ENCODE data around the gene NPRL2. TPM values are rescaled to one million over a fixed set of nuclear protein-coding genes. Genes with fewer than 3 reads are reported as not detected.

NPRL2 gene
- total and polyA plus RNA-seq, 2 of the 8 experiments (the other 6 are each of a cell fraction or from before 2014, with no cell fraction given), result 28.4 to 51.4 TPM

- no peaks in the 10 kb centered on the region for H3K9me3 ChIP-seq (ENCODE audit: insufficient read depth in 2 of 2, low read depth in 1 of 2, low read length in 1 of 2)
- no peak overlapping the region for H3K14ac ChIP-seq (ENCODE audit: insufficient read length)
- WGBS, 2 experiments (ENCODE audit: extremely low coverage in 1 of 2, insufficient coverage in 1 of 2, insufficient read length in 1 of 2, insufficient replicate concordance in 2 of 2, low coverage in 1 of 2, low lambda C conversion rate in 2 of 2, missing lambda C conversion rate in 1 of 2), result 73% methylated on average over 13 of the region's 13 CpGs; no CpG with 5 or more reads in 1 of the 2 experiments
- H2BK12ac ChIP-seq (ENCODE audit: low read depth, low read length), result no peak overlapping the region; the same call in 1 of the 2 replicates
- no peak overlapping the region for H3K23ac ChIP-seq (ENCODE audit: insufficient read length)
- peaks cover 15% of the 10 kb centered on the region; the same call in 1 of the 2 replicates for H3K23me2 ChIP-seq (ENCODE audit: low read depth, low read length)
- H2AK5ac ChIP-seq (ENCODE audit: low read depth, low read length), result no peak overlapping the region
- no peak overlapping the region for H3K4ac ChIP-seq (replicated peaks; ENCODE audit: insufficient read length, low read depth, low read length)
- H3K79me1 ChIP-seq (ENCODE audit: low read depth, low read length), result no peaks in the 10 kb centered on the region
- peaks cover 23 to 69% (median 56%) of the 10 kb centered on the region in 4 experiments for H3K27me3 ChIP-seq (replicated peaks in 1 of 4; ENCODE audit: control insufficient read depth in 3 of 4, extremely low read depth in 1 of 4, insufficient read depth in 3 of 4, low read length in 3 of 4)
- no peak overlapping the region for H2BK20ac ChIP-seq (ENCODE audit: low read length)
- H2BK15ac ChIP-seq (ENCODE audit: low read length), result no peak overlapping the region; the same call in 1 of the 2 replicates
- H3K56ac ChIP-seq (replicated peaks; ENCODE audit: insufficient read length, low read depth, low read length), result no peak overlapping the region
- no peak overlapping the region for H3K4me2 ChIP-seq (ENCODE audit: insufficient read depth in 1 of 2, low read depth in 2 of 2, low read length in 2 of 2)
- POLR2A ChIA-PET (ENCODE audit: partially characterized antibody), result interaction anchor here (1.0 kb wide), 2 partner anchors 11 to 21 kb away, joined by 3 read pairs; no protein-coding TSS in a partner anchor
- no peak overlapping the region for H4K91ac ChIP-seq (replicated peaks; ENCODE audit: insufficient read length, low read length)
- no peak overlapping the region for H3K4me3 ChIP-seq (ENCODE audit: extremely low read depth in 1 of 4, insufficient read depth in 2 of 4, low read depth in 3 of 4, low read length in 4 of 4)
- H3K79me2 ChIP-seq (ENCODE audit: control insufficient read depth in 1 of 2, insufficient read depth in 2 of 2, low read length in 2 of 2), result no peaks in the 10 kb centered on the region
- H2BK5ac ChIP-seq (ENCODE audit: low read depth, low read length), result no peak overlapping the region
- H4K20me1 ChIP-seq (replicated peaks in 1 of 2; ENCODE audit: control insufficient read depth in 1 of 2, insufficient read depth in 2 of 2, low read length in 2 of 2), result peaks cover 3% of the 10 kb centered on the region in 2 experiments
- H3K9ac ChIP-seq (replicated peaks in 1 of 4; ENCODE audit: extremely low read depth in 1 of 4, low read depth in 3 of 4, low read length in 3 of 4), result no peak overlapping the region
- H3K36me3 ChIP-seq (ENCODE audit: control insufficient read depth in 2 of 4, insufficient read depth in 4 of 4, low read length in 3 of 4), result no peaks in the 10 kb centered on the region
- no peak overlapping the region for H3K27ac ChIP-seq (ENCODE audit: low read depth, low read length)
- DNase-seq (ENCODE audit: low read depth in 1 of 2, low spot score in 2 of 2) (no peak), FAIRE-seq (no peak)
- peak overlapping the region; percentile 29; the same call in 1 of the 2 replicates for H4K8ac ChIP-seq (ENCODE audit: extremely low read depth, insufficient read depth, low read length)
- no peak overlapping the region for H4K5ac ChIP-seq (ENCODE audit: insufficient read length, low read depth, low read length)
- H2AFZ ChIP-seq (ENCODE audit: low read length), result no peak overlapping the region
- CTCF ChIA-PET (ENCODE audit: partially characterized antibody), result interaction anchor here (0.8 to 10.0 kb wide), 10 partner anchors 11 to 209 kb away, joined by 3 to 84 read pairs (median 4); partner anchors contain the start of genes HYAL3 and NAA80
- no peak overlapping the region for H3K18ac ChIP-seq (ENCODE audit: extremely low read depth, low read length)
- H3K4me1 ChIP-seq (replicated peaks in 1 of 4; ENCODE audit: control insufficient read depth in 3 of 4, insufficient read depth in 4 of 4, low read length in 3 of 4), result peaks cover 0 to 16% (median 12%) of the 10 kb centered on the region in 4 experiments; a peak in 5 of 7 replicates
- no peak overlapping the region for H2BK120ac ChIP-seq (replicated peaks; ENCODE audit: low read depth, low read length)
- TF ChIP-seq SP4 (IDR thresholded peaks at IDR 0.05; ENCODE audit: low read length) (no peak), TAF7 (optimal IDR thresholded peaks at IDR 0.05; ENCODE audit: borderline replicate concordance, low read depth, low read length) (no peak), PHF8 (conservative IDR thresholded peaks at IDR 0.05; ENCODE audit: low read depth, low read length) (no peak), GTF2F1 (IDR thresholded peaks at IDR 0.05; ENCODE audit: borderline replicate concordance, low read depth, low read length) (no peak), EGR1 (IDR thresholded peaks at IDR 0.05; ENCODE audit: borderline replicate concordance, low read depth, low read length) (no peak), CBX5 (IDR thresholded peaks at IDR 0.05; ENCODE audit: low read depth, low read length) (no peak), RAD21 (IDR thresholded peaks at IDR 0.05 in 1 of 2, conservative IDR thresholded peaks at IDR 0.05 in 1 of 2; ENCODE audit: low read depth in 2 of 2, low read length in 2 of 2) (peak; percentile 39 to 57)
- TF ChIP-seq, protein P1, sequence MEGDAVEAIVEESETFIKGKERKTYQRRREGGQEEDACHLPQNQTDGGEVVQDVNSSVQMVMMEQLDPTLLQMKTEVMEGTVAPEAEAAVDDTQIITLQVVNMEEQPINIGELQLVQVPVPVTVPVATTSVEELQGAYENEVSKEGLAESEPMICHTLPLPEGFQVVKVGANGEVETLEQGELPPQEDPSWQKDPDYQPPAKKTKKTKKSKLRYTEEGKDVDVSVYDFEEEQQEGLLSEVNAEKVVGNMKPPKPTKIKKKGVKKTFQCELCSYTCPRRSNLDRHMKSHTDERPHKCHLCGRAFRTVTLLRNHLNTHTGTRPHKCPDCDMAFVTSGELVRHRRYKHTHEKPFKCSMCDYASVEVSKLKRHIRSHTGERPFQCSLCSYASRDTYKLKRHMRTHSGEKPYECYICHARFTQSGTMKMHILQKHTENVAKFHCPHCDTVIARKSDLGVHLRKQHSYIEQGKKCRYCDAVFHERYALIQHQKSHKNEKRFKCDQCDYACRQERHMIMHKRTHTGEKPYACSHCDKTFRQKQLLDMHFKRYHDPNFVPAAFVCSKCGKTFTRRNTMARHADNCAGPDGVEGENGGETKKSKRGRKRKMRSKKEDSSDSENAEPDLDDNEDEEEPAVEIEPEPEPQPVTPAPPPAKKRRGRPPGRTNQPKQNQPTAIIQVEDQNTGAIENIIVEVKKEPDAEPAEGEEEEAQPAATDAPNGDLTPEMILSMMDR (IDR thresholded peaks at IDR 0.05; ENCODE audit: control extremely low read depth in 1 of 3, insufficient read depth in 1 of 3, low read depth in 1 of 3, low read length in 3 of 3), result peak in 2 of 3 experiments; percentile 64 to 73; a peak in 3 of 4 replicates
Observed at GRCh38 chr3:50342813-50343633, 7.6 kb downstream of the NPRL2 start.

All from H1 (cell line).